AG04449 (cell line): ENCODE results near the gene ZNF213.
"Not testable (repeated sequence)": the region's sequence is repeated elsewhere in the genome, so short reads cannot be mapped to it uniquely, and the experiment has no call there.

Experiments used
- CTCF ChIA-PET: fragments of 350-600 bp; formaldehyde crosslinking; extraction: SDS; loops from one replicate; lab custom pipeline; 2021; ENCODE audit warnings: antibody characterized with exemption; lab: Yijun Ruan, JAX
- POLR2A ChIA-PET: fragments of 400-600, 350-600 bp; formaldehyde crosslinking; extraction: SDS; loops from one replicate; lab custom pipeline; 2020; ENCODE audit warnings: antibody characterized with exemption, inconsistent platforms; lab: Yijun Ruan, JAX
- DNase-seq: peaks from one replicate; pipeline ENCODE4 v3.0.0-alpha.2; 2010; ENCODE audit warnings: low read depth, low spot score
- H3K4me3 ChIP-seq: 2 replicates; pipeline ENCODE4 v1.5.1; 2011; ENCODE audit warnings: low read depth, mild to moderate bottlenecking, control low read depth, low read length
- TF ChIP-seq, protein P1 (sequence below): IDR thresholded peaks from one replicate; pipeline ENCODE4 v1.5.1; 2011; ENCODE audit warnings: mild to moderate bottlenecking, moderate library complexity, low read length, control low read depth, inconsistent platforms; ENCODE audit not compliant: insufficient read depth; ENCODE audit errors: missing control alignments

The ZNF213 gene

DNA sequence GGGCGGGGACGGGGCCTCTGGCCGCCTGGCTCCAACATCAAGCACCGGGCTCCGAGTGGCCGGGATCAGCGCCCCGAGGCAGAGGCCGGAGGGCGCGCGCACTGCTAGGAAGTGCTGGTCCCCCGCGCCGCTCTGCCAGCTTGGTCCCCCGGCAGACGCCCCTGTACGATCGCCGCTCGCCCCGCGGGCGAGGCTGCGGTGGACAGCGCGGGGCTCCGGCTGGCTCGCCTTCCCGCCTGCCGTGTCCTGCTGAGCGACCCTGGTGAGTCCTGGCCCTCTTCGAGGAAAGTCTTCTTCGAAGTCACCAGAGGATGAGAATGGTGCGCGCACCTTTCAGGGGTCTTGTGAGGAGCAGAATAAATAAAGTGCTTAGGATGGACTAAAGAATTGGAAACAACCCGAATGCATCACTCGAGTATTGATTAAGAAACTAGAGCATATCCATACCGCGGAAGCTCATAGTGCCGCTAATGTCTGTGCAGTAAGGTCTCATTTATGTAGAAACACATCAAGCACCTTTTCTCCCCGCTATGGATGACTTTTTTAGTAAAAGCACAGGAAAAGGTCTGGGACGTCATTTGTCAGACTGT, 392 bp downstream of the ZNF213 start:
- DNase-seq: no peak
- POLR2A ChIA-PET: interaction anchor here (0.8 to 2.1 kb wide), 11 partner anchors 8 to 115 kb away, joined by 3 to 10 read pairs (median 4); partner anchors contain the start of genes HCFC1R1 and THOC6
- H3K4me3 ChIP-seq: peak overlapping the region; percentile 86
- TF ChIP-seq, protein P1, sequence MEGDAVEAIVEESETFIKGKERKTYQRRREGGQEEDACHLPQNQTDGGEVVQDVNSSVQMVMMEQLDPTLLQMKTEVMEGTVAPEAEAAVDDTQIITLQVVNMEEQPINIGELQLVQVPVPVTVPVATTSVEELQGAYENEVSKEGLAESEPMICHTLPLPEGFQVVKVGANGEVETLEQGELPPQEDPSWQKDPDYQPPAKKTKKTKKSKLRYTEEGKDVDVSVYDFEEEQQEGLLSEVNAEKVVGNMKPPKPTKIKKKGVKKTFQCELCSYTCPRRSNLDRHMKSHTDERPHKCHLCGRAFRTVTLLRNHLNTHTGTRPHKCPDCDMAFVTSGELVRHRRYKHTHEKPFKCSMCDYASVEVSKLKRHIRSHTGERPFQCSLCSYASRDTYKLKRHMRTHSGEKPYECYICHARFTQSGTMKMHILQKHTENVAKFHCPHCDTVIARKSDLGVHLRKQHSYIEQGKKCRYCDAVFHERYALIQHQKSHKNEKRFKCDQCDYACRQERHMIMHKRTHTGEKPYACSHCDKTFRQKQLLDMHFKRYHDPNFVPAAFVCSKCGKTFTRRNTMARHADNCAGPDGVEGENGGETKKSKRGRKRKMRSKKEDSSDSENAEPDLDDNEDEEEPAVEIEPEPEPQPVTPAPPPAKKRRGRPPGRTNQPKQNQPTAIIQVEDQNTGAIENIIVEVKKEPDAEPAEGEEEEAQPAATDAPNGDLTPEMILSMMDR: no peak
- CTCF ChIA-PET: interaction anchor here (0.9 to 14.9 kb wide), 10 partner anchors 10 to 107 kb away, joined by 3 to 206 read pairs (median 4); no protein-coding TSS in a partner anchor

DNA sequence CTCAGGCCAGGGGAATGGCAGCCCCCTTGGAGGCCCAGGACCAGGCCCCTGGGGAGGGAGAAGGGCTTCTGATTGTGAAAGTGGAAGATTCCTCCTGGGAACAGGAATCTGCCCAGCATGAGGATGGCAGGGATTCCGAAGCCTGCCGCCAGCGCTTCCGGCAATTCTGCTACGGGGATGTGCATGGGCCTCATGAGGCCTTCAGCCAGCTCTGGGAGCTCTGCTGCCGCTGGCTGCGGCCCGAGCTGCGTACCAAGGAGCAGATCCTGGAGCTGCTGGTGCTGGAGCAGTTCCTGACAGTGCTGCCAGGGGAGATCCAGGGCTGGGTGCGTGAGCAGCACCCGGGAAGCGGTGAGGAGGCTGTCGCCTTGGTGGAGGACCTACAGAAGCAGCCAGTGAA, 2.4 kb downstream of the ZNF213 start:
- ChIA-PET CTCF (interaction anchor here (1.4 to 14.9 kb wide), 3 partner anchors 9 to 106 kb away, joined by 6 to 206 read pairs (median 24); no protein-coding TSS in a partner anchor), POLR2A (no interaction called here)
- DNase-seq: no peak
- TF ChIP-seq, protein P1: no peak
- no peak overlapping the region for H3K4me3 ChIP-seq

DNA sequence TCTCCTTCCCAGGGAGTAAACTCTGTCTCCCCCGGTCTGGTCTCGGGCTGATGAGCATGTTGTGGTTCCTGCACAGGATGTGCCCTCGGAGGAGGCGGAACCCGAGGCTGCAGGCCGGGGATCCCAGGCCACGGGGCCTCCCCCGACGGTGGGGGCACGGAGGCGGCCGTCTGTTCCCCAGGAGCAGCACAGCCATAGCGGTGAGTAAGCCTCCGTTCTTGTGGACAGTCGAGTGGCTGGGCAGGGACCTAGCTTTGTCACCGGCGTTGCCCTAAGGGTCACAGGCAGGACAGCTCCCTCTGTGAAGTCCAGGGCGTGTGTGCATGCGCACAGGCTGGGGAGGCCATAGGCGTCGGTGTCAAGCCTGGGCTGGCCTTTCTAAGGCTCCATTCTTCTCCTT, 3.5 kb downstream of the ZNF213 start:
- TF ChIP-seq, protein P1: no peak
- ChIA-PET POLR2A (no interaction called here), CTCF (interaction anchor here (1.3 to 14.9 kb wide), 3 partner anchors 9 to 106 kb away, joined by 5 to 206 read pairs (median 24); no protein-coding TSS in a partner anchor)
- DNase-seq: no peak
- H3K4me3 ChIP-seq: no peak overlapping the region

DNA sequence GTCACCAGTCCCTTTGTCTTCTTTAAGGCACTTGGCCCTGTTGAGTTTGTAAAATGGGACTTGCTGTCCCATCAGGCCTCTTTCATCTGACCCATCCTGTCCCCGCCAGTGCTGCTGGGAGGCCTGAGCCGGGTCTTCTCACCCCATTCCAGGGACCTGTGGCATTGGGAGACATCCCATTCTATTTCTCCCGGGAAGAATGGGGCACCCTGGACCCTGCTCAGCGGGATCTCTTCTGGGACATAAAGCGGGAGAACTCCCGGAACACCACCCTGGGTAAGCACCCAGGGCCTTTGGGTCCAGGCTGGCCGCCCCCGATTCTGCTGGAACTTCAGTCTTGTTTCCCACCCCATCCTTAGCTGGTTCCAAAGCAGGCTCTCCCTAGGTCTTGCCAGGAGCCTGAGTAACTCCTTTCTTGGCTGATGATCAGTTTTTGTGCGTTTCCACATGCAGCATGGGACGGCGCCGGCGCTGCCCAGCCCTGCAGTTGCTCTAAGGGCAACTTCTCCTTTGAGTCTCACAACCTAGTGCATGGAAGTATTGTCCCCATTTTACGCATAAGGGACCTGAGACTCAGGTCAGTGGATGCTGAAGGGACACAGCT, 4.1 kb downstream of the ZNF213 start:
- DNase-seq: no peak
- no peak overlapping the region for H3K4me3 ChIP-seq
- ChIA-PET POLR2A (interaction anchor here (1.2 kb wide), 1 partner anchor 9 kb away, joined by 3 read pairs; no protein-coding TSS in a partner anchor), CTCF (interaction anchor here (1.3 to 14.9 kb wide), 3 partner anchors 9 to 107 kb away, joined by 5 to 206 read pairs (median 24); no protein-coding TSS in a partner anchor)
- TF ChIP-seq, protein P1: no peak

DNA sequence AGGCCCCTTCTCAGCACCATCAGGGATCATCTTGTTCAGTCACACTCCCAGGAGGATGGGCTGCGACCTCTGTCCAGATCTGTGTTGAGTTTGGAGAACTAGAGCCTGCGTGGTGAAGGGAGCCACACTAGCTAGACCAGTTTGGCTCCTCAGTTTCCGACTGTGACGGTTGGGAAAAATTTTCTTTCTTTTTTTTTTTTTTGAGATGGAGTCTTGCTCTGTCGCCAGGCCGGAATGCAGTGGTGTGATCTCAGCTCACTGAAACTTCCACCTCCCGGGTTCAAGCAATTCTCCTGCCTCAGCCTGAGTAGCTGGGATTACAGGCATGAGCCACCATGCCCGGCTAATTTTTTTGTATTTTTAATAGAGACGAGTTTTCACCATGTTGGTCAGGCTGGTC, 4.7 kb downstream of the ZNF213 start:
- ChIA-PET CTCF (interaction anchor here (1.1 to 14.9 kb wide), 5 partner anchors 8 to 107 kb away, joined by 4 to 206 read pairs (median 13); no protein-coding TSS in a partner anchor), POLR2A (interaction anchor here (1.2 kb wide), 1 partner anchor 8 kb away, joined by 3 read pairs; no protein-coding TSS in a partner anchor)
- not testable (repeated sequence) for DNase-seq, H3K4me3 ChIP-seq

DNA sequence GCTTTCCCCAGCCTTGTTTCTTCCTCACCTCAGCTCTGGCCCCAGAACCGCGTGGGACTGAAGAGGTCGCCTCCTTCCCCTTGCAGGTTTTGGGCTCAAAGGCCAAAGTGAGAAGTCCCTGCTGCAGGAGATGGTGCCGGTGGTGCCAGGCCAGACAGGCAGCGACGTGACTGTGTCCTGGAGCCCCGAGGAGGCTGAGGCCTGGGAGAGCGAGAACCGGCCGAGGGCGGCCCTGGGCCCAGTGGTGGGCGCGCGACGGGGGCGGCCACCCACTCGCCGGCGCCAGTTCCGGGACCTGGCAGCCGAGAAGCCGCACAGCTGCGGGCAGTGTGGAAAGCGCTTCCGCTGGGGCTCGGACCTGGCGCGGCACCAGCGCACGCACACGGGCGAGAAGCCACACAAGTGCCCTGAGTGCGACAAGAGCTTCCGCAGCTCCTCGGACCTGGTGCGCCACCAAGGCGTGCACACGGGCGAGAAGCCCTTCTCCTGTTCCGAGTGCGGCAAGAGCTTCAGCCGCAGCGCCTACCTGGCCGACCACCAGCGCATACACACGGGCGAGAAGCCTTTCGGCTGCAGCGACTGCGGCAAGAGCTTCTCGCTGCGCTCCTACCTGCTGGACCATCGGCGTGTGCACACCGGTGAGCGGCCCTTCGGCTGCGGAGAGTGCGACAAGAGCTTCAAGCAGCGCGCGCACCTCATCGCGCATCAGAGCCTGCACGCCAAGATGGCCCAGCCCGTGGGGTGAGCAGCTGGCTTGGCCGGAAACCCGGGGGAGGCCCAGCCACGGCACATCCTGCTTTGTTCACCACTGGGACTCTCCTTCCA, 6.0 kb downstream of the ZNF213 start:
- CTCF ChIA-PET: interaction anchor here (0.7 to 14.9 kb wide), 3 partner anchors 7 to 376 kb away, joined by 3 to 206 read pairs (median 13); no protein-coding TSS in a partner anchor
- TF ChIP-seq, protein P1: no peak
- POLR2A ChIA-PET: no interaction called here
- DNase-seq: no peak
- H3K4me3 ChIP-seq: no peak overlapping the region
